Measurements from ENCODE around the gene ARHGAP8.

ARHGAP8 gene

DNA sequence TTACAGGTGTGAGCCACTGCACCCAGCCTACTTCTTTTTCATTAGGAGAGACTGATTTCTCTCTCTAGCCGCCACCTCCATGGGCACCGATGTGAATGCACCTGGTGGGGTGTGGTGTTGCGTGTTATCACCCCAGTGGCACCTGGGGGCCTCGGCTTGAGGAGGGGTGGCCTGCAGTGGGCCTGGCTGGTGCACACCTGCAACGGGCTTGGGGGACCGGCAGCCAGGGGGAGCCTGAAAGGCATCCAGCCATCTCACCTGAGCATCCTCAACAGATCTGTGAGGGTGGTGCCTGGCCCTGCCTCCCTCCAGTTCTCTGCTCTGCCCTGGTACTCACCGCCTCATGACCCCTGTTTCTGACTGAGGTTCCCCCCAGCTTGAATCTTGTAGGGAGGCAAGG, 108.9 kb downstream of the ARHGAP8 start:
- no peak for DNase-seq (ENCODE audit: low read depth)

DNA sequence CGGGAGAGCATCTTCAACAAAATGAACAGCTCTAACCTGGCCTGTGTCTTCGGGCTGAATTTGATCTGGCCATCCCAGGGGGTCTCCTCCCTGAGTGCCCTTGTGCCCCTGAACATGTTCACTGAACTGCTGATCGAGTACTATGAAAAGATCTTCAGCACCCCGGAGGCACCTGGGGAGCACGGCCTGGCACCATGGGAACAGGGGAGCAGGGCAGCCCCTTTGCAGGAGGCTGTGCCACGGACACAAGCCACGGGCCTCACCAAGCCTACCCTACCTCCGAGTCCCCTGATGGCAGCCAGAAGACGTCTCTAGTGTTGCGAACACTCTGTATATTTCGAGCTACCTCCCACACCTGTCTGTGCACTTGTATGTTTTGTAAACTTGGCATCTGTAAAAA, 109.9 kb downstream of the ARHGAP8 start:
- no peak for DNase-seq (ENCODE audit: low read depth)

DNA sequence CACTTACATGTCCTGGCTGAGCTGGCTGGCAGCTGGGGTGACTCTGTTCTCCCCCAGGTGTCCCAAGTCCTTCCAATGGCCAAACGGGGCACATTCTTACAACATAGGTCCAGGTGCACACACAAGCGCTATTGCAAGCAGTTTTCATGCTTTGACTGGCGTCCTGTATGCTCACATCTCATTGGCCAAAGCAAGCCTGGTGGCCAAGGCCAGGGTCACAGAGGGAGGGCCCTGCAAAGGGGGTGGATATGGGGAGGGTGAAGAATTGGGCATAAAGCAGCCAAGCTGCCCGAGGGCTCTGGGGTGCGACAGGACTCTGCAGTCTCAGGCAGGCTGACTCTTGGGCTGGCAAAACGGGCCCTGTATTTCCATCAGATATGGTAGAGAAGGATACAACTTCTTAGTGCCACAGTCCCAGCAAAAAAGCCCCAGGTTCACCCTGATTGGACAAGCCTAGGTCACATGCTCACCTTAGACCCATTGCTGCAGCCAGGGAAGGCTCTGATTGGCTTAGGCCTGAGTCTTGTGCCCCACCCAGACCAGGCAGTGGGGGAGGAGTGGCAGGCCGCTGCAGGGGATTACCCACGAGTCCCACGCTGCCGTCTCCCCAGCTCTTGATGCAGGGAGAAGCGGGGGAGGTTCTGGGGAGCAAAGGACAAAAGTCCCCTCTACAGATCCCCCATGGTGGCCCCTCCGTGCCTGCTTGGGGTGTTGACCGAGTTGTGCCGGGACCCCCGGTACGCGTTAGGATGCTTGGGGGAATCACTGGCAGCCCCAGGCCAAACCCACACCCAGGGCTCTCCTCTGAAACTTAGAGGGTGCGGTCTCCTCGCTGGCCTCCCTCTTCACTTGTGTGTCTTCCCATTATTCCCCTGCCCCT, 110.8 kb downstream of the ARHGAP8 start:
- no peak for DNase-seq (ENCODE audit: low read depth)

DNA sequence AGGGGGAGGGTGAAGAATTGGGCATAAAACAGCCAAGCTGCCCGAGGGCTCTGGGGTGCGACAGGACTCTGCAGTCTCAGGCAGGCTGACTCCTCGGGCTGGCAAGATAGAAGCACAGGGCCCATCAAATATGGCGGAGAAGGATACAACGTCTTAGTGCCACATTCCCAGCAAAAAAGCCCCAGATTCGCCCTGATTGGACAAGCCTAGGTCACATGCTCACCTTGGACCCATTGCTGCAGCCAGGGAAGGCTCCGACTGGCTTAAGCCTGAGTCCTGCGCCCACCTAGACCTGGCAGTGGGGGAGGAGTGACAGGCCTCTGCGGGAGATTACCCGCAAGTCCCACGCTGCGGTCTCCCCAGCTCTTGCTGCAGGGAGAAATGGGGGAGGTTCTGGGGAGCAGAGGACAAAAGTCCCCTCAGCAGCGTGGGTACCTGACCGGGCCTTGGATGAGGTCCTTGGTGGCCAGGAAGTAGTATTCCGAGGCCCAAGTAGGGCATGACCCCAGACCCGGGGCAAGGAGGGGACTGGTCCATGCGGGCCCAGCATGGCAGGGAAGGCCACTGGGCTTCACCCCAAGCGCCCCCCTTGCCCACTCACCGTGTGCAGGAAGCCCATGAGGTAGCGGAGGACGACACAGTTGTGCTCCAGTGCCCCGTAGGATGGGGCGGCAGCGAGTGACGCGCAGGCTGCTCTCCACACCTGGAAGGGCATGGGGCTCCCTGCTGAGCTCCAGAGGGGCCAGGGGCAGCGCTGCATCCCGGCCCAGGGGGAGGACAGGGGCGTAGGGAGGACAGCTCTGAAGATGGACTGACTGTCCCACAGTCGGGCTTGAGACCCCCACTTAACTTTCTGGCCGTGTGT, 113.0 kb downstream of the ARHGAP8 start:
- no peak for DNase-seq (ENCODE audit: low read depth)

DNA sequence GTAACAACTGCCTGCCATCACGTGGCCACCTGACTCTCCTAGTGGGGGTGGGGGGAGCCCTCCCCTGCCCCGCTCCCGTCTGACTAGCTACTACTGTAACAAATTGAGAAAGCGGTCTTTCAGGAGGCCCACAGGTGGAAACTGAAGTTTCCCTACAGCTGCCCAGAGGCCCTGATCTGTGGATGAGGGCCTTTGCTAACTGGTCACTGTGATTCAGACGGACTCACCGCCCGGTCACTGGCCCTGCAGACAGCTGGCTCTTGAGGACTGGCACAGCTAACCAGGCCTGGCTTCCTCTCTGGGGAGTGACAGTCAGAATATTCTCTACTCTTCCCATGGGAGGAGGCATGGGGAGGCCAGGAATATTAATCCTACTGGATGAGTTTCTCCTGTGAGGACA, 116.8 kb downstream of the ARHGAP8 start:
- DNase-seq (ENCODE audit: low read depth): no peak

DNA sequence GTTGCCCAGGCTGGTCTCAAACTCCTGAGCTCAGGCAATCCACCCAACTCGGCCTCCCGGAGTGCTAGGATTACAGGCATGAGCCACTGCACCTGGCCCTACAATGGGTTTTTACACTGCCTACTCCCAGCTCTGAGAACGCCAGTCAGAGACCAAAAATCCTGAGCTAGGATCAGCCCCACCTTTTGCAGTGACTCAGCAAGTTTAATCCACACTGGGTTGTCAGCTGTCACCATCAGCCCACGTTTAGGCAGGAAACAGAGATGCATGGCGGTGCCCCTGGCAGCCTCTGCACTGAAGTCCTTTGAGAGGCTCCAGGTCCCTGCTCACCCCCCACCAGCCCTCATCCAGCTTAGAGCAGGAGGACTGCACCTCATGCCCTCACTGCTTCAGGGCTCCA, 117.6 kb downstream of the ARHGAP8 start:
- DNase-seq (ENCODE audit: low read depth): peak; percentile 2

DNA sequence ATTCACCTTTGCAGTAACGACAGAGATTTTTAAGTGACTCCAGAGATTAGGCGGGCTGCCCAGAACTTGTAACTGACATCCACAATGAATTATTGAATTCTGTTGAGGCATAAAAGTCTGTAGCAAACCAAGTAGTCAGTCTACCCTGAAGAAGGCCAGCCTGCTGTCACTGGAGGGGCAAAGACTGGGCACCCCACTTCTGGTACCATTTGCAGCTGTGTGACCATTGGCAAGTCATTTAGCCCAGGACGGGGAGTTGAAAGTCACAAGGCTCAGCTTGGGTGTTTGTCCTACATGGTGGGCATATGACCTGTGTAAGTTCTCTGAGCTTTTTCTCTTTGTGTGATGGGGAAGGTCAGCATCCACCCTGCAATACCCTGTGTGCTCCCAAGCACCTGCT, 119.4 kb downstream of the ARHGAP8 start:
- no peak for DNase-seq (ENCODE audit: low read depth)

DNA sequence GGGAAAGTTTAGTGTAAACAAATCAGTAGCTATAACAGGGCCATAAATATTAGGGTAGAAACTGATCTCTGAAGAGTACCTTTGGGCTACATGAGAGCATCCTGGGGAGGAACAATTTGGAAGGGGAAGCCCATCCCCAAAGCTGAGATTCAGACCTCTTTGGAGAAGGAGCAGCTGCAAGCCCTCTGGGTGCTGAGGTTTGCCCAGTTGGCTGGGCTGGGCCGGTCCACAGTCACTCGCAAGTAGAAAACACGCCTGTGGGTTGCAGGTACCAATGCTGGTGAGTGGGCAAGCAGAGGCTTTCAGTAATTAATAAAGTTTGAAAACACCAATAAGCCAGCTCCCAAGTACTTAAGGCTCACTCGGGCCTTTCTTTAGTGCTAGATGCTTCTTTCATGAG, 124.5 kb downstream of the ARHGAP8 start:
- DNase-seq (ENCODE audit: low read depth): no peak

DNA sequence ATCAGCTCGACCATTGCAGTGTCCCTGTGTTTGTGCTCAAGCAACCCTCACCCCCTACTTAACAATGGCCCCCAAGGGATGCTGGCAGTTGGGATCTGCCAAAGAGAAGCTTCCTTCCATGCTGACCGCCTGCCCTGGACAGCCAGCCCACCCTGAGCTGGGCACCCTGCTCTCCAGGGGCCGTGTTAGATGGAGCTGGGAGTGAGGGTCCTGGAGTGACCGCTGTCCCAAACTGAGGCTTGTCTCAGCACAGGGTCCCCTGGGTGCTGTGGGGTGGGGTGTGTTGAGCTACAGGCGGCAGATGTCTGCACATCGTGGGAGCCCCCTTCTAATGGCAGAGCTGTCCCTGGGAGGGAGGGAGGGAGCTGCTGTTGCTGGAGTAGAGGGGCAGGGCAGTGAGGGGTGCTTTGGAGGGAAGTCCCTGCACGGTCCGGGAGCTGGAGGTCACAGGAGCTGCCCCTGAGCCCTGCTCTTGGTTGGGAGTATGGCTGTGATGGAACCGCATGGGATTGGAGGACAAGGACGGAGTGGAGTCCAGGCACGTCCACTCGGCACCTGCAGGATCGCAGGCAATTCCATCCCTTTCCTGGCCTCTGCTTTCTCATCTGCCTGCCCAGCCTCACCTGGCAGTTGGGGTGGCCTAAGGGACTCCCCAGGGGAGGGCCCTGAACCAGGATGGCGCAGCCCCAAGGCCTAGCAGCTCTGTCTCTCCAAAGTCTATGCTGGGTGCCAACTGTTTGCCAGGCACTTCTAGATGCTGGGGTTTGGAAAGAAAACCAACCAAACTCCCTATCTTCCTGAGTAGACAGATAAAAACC, 126.3 kb downstream of the ARHGAP8 start:
- no peak for DNase-seq (ENCODE audit: low read depth)

DNA sequence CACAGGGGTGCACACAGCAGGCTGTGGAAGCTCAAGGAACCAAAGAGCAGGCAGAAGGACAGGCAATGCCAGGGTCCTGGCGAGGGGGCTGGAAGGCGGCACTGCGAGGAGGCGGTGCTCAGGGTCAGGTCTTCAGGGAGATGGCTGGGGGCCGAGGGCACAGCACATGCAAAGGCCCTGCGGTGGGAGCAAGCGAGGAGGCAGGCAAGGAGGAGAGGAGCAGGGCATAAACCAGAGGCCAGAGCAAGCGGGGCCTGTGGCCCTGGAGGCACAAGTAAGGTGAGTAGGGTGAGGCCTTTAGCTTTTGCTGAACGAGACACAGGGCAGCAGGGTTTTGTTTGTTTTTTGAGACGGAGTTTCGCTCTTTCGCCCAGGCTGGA, 126.9 kb downstream of the ARHGAP8 start:
- DNase-seq (ENCODE audit: low read depth): no peak

DNA sequence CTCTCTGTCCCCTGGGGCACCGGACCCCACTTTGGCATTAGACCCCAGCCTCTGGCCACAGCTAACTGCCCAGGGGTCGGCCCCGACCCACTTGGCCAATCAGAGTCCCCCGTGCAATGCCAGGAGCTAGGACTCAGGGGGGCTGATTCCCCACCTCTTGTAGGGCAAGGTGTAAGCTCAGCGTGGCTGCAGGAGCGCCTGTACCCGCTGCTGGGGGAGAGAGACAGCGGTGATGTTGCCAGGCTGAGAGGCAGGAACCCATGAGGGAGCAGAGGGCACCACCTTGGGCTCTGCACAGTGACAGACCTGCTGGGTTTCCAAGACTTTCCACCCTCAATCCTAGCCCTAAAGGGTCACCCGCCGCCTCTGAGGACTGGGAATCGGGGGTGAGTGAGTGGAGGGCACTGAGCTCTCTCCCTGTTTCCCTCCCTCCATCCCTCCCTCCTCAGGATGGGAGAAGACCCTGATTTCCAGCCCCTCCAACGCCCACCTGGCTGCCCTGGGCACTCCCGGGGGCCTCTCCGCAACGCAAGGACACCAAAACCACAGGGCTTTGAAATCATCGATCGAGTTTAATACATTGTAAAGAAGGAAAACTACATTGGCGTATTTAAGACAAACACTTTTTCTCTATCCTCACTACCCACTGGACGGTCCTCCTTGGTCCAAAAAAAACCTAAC, 128.4 kb downstream of the ARHGAP8 start:
- DNase-seq (ENCODE audit: low read depth): no peak

DNA sequence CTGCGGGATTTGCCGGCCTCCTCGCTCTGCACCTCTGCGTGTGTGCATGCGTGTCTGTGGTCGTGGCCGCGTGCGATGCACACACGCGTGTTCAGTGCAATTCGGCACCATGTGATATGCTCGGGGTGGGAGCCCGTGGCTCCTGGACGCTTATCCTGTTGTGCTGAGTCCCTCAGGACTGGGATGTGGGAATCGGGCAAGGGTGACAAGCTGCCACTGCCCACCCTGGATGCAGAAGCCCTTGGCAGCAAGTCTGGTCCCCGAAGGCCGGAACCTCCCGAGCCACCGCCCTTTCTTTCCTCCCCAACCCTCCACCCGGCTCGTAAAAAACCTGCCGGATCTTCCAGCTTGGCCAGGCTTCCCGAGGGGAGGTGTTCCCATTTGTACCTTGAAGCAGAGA, 129.2 kb downstream of the ARHGAP8 start:
- DNase-seq (ENCODE audit: low read depth): no peak

DNA sequence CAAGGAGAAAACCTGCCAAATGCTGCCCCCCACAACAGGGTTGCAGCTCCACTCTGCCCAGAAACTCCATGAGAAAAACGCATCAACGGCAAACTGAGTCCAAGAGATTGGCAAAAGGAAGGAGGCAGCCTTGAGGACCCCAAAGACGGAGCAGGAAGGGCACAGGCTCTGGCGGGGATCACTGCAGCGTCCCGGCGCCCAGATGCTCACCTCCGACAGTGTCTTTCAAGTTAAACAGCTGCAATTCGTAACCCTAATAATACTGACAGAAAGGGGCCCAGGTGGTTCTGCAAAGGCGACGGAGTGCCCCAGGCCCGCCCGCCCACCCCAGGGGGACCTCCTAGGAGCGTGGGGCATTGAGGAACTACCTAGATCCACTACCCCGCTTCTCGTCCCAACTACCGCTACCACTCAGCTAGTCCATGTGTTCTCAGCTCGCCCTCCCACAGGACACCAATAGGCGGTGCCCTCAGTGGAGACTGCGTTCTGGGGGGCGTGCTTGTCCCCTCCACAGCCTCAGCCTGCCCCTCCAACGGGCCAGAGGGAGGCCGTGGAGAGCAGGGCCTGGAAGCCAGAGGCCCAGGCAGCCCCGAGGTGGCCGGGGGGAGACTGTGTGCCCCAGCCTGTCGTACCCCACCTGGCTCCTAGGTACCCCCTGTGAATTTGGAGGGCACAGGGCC, 130.0 kb downstream of the ARHGAP8 start:
- no peak for DNase-seq (ENCODE audit: low read depth)

DNA sequence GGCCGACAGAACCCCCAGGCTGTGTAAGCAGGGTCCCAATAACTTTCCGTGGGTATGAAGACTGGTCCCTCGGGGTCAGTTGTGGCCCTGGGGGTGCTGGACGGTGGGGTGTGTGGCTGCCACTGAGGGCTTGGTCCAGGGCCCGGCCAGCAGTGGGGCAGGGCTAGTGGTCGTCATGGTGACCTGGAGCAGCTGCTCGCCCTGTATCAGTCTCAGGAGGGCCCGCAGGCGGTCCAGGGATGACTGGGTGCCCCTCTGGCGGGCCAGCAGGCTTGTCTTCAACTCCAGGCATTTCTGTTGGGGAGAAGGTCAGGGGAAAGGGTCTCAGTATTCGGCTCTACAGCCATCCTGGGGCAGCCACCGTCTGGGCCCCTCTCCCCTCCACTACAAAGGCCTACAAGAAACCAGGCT, 130.6 kb downstream of the ARHGAP8 start:
- no peak for DNase-seq (ENCODE audit: low read depth)

DNA sequence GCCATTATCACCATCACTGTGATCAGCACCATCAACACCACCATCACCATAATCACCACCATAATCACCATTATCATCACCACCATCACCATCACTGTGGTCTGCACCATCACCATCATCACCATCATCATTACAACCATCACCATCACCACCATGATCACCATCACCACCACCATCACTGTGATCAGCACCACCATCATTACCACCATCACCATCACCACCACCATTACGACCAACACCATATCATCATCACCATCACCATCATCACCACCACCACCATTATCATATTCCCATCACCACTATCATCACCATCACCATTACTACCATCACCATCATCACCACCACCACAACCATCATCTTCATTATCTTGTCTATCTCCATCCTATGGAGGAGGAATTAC, 132.2 kb downstream of the ARHGAP8 start:
- DNase-seq (ENCODE audit: low read depth): no peak

DNA sequence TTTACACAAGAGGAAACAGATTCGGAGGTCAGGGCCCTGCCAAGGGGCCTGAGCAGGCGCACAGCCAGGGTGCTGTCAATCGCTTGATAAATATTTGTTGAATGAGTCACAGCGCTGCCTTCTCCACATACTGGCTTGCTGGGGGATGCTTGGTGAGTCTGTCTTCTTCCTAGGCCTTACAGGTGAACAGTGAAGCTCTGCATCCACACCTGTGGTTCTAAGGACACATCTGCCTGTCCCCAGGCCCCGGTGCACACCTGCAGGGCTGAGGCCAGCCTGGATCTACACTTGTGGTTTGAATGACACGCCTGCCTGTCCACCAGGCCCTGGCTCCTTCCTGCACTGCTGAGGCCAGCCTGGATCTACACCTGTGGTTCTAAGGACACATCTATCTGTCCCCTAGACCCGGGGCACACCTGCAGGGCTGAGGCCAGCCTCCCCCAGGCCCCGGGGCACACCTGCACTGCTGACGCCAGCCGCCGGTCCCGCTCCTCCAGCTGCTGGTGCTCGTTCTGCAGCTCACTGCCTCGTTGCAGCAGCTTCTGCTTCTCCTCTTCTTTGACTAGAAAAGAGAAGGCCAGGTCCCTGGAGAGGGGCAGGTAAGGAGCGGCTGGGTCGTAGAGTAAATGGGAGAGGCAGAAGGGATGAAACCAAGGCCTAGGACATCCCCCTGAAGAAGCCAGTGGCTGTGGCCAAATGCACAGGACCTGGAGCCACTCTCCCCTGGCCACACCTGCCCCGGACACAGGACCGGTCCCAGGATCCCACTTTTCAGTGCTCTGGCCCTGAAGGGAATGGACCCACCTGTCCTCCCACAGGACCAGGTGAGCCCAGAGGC, 132.8 kb downstream of the ARHGAP8 start:
- no peak for DNase-seq (ENCODE audit: low read depth)

DNA sequence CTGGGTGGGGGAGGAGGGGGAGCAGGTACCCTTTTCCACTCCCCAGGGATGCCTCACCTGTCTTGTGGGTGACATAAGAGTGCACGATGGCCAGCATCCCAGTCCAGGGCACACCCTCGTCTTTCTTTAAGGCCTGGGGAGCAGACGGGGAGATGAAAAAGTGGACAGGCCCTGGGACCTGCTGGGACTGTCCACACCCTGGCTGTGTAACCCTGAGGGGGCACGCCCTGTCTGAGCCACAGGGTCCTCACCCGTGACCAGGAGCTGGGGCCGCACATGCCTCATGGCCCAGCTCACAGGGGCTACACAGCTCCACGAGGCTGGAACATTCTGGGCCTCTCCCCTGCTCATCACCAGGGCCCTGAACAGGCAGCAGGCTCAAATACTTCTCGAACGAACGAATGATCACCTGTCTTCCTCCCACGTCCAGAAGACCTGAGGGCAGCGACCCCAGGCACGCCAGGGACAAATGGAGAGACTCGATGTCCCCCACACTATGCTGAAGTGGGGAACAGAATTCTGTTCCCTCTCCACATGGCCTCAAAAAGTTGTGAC, 133.5 kb downstream of the ARHGAP8 start:
- no peak for DNase-seq (ENCODE audit: low read depth)

DNA sequence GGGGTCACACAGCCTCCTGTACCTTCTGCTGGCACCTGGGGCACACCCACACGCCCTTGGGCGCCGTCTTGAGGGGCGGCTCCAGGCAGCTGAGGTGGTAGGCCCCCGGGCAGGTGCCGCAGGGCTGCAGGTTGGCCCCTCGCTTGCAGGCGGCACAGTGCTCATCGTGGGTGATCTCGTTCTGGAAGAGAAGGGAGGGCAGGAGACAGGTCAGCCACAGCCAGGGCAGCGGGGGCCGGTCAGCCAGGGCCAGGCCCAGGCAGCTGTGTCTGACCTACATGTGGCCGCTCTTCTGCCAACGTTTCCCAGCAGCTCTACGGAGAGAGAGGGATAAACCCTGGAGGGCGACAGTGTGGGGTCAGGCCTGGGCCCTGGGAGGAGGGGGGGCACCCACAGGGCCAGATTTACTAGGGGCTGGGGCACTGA, 135.6 kb downstream of the ARHGAP8 start:
- DNase-seq (ENCODE audit: low read depth): no peak

DNA sequence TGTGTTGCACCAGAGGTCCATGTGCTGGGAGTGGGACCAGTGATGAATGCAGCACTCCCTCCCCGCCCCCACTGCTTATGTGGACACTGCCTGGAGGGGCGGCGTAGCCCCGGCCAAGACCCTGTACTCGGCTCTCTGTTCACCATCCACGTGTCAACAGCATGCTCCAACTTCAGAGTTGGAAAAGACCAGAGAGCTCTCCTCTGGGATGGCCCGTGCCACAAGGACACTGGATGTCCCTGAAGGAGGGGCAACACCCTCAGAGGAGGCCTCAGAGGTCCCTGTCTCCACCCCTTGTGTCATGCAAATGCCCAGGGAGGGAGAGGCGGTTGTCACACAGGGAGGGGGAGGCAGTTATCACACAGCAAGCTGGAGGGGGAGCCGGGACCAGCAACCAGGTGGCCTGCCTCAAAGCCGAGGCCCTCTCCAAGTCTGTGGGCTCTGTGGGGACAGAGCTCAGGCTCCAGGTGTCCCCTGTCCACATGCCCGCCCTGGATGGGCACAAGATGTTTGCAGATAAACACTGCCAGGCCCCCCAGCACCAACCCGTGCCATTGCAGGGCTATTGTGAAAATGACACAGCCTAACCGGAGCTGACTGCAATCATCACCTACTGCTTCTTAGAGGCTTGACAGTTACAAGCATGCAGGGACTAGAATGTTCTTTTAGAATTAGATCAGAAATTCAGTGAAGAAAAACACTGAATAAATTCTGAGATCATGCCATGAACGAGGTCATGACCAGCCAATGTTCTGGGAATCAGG, 136.3 kb downstream of the ARHGAP8 start:
- DNase-seq (ENCODE audit: low read depth): no peak

Measured in GM04503 (cell line).